HL-60/S4 treated with retinoic acid at 250 ng/mL for 4 days and 3 days (cell line): ENCODE data around the gene EIPR1.
"Not testable (repeated sequence)": the region's sequence is repeated elsewhere in the genome, so short reads cannot be mapped to it uniquely, and the experiment has no call there.

ENCODE experiments used
- in situ Hi-C: fragments of 300-500 bp; cut with MboI; formaldehyde crosslinking; loops from 2 replicates; pipeline ENCODE4 v1.7.0; 2022; ENCODE audit warnings: low sequenced_read_pairs

The EIPR1 gene

DNA sequence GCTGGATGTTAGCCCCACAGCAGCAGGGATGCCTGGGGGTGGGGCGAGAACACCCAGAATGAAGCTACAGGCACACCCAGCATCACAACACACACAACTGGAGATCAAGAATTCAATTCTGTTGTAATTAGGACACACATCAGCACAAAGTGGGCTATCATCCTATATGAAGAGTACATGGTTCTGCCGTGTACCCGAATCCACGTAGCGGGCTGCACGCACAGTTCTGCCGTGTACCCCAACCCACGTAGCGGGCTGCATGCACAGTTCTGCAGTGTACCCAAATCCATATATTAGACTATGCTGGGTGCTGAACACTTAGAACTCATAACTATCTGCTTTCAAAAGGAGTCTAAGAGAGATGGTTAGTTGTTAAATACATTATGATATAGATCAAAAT is 86.5 kb downstream of the EIPR1 start:
- in situ Hi-C loops = no loop called here

- in situ Hi-C loops = no loop called here
These were observed 87.0 kb downstream of the EIPR1 start for GRCh38 chr2:3290655-3291054.

GRCh38 chr2:3289971-3290370 is 87.6 kb downstream of the EIPR1 start:
- in situ Hi-C loops = no loop called here

GRCh38 chr2:3289526-3289925 is 88.1 kb downstream of the EIPR1 start:
- in situ Hi-C loops = no loop called here

DNA sequence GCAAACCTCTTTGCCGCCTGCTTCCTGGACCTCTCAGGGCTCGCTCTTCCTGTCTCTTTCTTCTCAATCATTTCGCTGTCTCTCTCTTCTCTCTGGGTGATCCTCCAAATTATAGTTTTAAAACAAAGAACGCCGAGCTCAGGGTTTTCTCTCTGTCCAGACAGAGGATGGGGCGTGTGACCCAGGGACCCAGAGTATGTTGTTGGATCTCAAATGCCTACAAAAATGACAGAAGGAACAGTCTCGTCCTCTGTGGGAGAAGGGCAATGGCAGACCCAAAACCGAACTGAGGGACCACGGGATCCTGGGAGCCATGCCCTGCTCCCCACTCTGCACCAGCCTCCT is 88.5 kb downstream of the EIPR1 start:
- in situ Hi-C loops = no loop called here

DNA sequence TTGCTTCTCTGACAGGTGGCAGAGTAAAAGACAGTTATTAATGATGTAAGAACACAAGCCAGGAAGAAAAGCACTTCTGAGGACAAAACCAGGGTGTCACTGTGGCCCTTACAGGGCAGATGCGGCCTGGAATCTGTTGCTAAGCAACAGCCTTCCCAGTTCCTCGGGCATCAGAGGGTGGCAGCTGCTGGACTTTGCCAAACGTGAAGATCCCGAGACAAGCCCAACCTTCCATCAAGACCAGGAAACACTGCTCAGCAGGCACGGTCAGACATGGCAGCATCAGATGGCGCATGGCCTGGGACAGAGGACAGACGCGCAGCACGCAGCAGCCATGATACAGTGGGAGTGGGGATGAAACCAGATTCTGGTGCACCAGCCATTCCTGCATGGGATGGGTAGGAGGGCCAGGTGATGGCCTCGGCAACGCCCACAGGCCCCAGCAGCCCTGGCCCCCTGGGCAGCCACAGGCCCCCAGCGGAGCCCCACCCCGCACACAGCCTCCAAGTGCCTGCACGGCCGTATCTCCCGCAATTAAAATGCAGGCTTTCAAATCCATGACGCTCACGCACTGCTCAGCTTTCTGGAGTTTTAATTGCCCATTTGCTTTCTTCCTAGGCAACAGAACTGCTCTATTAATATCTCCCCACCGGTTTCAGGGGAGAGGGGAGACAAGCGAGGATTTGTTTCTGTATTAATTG is 89.0 kb downstream of the EIPR1 start:
- in situ Hi-C loops = no loop called here

- in situ Hi-C loops = no loop called here
These were observed 89.7 kb downstream of the EIPR1 start for GRCh38 chr2:3287896-3288295.

GRCh38 chr2:3286646-3287036 is 91.0 kb downstream of the EIPR1 start:
- in situ Hi-C loops = not testable (repeated sequence)

GRCh38 chr2:3285901-3286645 is 91.5 kb downstream of the EIPR1 start:
- in situ Hi-C loops = no loop called here

DNA sequence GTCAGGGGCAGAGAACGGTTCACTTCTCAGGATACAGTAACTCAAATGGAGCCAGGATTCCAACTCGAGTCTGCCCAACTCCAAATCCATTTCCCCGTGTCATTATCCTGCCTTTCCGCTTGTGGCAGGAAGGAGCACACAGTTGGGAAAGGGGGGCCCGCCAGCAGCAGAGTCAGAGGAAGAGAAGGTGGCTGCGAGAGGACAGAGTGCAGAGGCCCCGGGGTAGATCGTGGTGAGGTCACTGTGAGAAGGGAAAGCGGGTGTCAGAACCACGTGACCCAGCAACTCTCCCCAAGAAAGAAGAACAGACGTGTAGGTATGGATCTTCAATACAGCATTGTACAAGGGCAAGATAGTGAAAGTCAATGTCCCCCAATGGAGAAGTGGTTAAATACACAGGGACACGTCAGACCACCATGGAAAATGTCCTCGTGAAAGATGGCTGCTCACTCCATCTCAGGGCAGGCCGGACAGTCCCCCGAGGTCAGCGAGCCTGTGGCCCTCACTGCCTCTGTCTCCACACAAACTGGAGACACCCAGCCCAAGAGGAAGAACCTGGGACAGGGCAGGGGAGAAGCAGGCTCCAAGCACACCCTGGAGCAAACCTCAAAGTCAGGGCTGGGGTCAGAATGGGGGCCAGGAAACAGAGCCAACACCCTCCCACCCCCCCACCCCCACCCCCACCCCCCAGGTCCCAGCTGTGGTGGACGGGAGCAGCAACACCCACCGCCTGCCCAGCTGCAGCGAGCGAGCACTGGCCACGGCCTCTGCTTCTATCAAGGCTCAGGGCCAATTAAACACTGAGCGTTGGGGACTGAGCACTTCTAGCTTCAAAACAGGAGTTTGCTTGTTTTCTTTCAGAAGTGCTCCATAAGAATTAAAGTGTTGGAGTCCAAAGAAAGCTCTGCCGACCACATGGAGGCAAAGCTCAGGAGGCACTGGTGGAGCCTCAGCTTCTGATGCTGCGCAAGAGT is 92.7 kb downstream of the EIPR1 start:
- in situ Hi-C loops = no loop called here

DNA sequence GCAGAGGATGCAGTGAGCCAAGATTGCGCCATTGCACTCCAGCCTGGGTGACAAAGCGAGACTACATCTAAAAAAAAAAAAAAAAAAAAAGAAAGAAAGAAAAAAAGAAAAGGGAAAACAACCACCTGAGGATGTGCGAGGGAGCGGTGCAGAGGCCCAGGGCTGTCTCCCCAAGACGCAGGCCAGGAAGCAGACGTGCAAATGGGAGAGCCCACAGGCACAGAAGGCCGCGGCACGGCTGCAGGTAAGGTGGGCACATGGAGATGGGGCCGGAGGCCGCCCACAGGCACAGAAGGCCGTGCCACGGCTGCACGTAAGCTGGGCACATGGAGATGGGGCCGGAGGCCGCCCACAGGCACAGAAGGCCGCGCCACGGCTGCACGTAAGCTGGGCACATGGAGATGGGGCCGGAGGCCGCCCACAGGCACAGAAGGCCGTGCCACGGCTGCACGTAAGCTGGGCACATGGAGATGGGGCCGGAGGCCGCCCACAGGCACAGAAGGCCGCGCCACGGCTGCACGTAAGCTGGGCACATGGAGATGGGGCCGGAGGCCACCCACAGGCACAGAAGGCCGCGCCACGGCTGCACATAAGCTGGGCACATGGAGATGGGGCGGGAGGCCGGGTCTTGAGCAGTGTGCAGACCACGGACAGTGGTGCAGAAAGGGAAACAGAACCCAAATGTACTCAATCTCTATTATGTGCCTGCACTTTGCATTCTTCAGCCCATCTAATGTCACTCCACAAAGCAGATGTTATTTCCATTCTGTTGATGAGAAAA is 93.6 kb downstream of the EIPR1 start:
- in situ Hi-C loops = not testable (repeated sequence)

DNA sequence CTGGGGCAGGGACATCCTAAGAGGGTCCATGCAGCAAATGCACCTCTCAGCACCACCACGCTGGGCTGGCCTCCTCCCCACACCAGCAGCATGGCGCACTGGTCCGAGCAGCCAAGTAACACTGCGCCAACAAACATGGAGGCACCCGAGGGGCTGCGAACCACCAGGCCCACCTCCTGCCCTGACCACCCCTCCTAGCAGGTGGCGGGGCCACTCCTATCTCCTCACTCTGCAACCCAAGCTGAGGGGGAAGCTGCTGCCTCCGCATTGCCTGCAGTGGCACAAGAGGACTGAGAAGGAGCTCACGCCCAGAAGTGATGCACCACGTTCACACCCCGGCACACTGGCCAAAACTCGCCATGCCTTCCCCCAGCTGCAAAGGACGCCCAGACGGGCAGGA is 94.4 kb downstream of the EIPR1 start:
- in situ Hi-C loops = no loop called here

- in situ Hi-C loops = no loop called here
These were observed 95.3 kb downstream of the EIPR1 start for GRCh38 chr2:3282056-3282998.

- in situ Hi-C loops = no loop called here
These were observed 96.7 kb downstream of the EIPR1 start for GRCh38 chr2:3280683-3281520.

GRCh38 chr2:3280197-3280596 is 97.4 kb downstream of the EIPR1 start:
- in situ Hi-C loops = no loop called here

- in situ Hi-C loops = no loop called here
These were observed 98.2 kb downstream of the EIPR1 start for GRCh38 chr2:3279236-3279960.

- in situ Hi-C loops = no loop called here
These were observed 98.9 kb downstream of the EIPR1 start for GRCh38 chr2:3278521-3279218.
